ENCODE data around the gene NPM1.

DNA sequence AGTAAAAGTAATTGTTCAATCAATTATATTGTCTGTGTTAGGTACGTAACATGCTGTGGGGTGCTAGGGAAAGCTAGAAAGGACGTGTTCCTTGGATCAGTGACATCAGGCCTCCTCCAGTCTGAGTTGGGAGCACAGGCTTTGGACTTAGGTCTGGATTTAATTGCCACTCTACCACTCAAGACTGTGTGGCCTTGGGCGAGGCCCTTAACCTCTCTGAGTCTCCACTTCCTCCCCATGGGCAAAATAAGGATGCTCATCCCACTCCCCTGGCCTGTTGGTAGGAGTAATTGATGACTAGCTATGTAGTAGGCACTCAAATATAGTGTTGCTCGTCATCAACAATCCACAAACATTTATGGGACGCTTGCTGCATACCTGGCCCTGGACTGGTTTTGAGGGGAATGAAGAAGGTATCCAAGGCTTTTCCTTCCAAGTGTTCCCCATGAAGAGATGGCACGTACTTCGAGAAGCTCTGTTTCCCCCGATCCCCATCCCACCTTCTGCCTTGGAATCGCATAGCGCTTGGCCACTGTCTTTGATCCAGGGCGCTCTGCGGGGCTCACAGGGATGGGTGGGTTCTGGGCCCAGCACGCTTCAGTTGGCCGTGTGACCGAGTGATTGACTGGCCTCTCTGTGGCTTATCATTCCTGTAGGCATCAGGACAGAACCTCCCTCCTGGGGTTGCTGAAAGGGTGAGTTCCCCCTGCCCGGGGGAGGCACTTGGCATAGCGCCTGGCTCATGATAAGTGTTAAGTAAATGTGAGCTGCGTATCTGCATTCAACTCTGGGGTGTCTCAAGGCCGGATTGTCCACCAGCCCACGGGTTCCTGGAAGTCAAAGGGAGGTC is 39.9 kb downstream of the NPM1 start:
- TF ChIP-seq, protein P1, sequence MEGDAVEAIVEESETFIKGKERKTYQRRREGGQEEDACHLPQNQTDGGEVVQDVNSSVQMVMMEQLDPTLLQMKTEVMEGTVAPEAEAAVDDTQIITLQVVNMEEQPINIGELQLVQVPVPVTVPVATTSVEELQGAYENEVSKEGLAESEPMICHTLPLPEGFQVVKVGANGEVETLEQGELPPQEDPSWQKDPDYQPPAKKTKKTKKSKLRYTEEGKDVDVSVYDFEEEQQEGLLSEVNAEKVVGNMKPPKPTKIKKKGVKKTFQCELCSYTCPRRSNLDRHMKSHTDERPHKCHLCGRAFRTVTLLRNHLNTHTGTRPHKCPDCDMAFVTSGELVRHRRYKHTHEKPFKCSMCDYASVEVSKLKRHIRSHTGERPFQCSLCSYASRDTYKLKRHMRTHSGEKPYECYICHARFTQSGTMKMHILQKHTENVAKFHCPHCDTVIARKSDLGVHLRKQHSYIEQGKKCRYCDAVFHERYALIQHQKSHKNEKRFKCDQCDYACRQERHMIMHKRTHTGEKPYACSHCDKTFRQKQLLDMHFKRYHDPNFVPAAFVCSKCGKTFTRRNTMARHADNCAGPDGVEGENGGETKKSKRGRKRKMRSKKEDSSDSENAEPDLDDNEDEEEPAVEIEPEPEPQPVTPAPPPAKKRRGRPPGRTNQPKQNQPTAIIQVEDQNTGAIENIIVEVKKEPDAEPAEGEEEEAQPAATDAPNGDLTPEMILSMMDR (IDR thresholded peaks at IDR 0.05) = no peak
- no peak for TF ChIP-seq ZFX (IDR thresholded peaks at IDR 0.05; ENCODE audit: borderline replicate concordance)
